ENCODE data around the gene DECR2.

DNA sequence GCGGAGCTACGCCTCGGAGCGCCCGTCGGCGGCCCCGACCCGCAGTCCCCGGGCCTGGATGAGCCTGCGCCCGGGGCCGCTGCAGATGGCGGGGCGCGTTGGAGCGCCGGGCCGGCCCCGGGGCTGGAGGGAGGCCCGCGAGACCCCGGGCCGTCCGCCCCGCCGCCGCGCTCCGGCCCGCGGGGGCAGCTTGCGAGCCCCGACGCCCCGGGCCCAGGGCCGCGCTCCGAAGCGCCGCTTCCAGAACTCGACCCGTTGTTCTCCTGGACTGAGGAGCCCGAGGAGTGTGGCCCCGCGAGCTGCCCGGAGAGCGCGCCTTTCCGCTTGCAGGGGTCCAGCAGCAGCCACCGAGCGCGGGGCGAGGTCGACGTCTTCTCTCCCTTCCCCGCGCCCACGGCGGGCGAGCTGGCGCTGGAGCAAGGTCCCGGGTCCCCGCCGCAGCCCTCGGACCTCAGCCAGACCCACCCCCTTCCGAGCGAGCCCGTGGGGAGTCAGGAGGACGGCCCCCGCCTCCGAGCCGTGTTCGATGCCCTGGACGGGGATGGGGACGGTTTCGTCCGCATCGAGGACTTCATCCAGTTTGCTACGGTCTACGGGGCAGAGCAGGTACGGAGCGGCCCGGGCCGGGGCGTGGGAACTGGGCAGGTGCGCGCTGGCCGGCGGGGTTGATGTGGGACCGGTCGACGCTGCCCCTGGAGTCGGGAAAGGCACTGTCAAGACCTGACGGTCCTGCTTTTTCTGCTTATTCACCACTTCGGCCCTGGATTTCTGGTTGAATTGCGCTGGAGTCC is 24.6 kb downstream of the DECR2 start:
- TF ChIP-seq, protein P1, sequence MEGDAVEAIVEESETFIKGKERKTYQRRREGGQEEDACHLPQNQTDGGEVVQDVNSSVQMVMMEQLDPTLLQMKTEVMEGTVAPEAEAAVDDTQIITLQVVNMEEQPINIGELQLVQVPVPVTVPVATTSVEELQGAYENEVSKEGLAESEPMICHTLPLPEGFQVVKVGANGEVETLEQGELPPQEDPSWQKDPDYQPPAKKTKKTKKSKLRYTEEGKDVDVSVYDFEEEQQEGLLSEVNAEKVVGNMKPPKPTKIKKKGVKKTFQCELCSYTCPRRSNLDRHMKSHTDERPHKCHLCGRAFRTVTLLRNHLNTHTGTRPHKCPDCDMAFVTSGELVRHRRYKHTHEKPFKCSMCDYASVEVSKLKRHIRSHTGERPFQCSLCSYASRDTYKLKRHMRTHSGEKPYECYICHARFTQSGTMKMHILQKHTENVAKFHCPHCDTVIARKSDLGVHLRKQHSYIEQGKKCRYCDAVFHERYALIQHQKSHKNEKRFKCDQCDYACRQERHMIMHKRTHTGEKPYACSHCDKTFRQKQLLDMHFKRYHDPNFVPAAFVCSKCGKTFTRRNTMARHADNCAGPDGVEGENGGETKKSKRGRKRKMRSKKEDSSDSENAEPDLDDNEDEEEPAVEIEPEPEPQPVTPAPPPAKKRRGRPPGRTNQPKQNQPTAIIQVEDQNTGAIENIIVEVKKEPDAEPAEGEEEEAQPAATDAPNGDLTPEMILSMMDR (conservative IDR thresholded peaks at IDR 0.05; ENCODE audit: low read length), result no peak
- TF ChIP-seq EZH2phosphoT487 (IDR thresholded peaks at IDR 0.05; ENCODE audit: borderline replicate concordance), result no peak

All from Loucy (cell line).